Endothelial cell of umbilical vein (primary cell): Measurements from ENCODE around the gene RAB31.

ENCODE experiments used
- EZH2 ChIP-seq: IDR thresholded peaks from 2 replicates; pipeline ENCODE4 v1.6.1; 2012; ENCODE audit warnings: borderline replicate concordance, low read depth, mild to moderate bottlenecking, moderate library complexity, low read length, inconsistent platforms; ENCODE audit not compliant: severe bottlenecking
- TF ChIP-seq, protein P1 (sequence below), 2 donors: IDR thresholded peaks; 1 replicate in 1 of 2; 2 replicates in 1 of 2; pipeline ENCODE4 v1.5.1; 2011; ENCODE audit warnings: low read length in 2 of 2, mild to moderate bottlenecking in 2 of 2, moderate library complexity in 2 of 2, control low read depth in 1 of 2, inconsistent platforms in 1 of 2, low read depth in 1 of 2; ENCODE audit not compliant: insufficient read depth in 1 of 2; ENCODE audit errors: extremely low read depth in 1 of 2

DNA sequence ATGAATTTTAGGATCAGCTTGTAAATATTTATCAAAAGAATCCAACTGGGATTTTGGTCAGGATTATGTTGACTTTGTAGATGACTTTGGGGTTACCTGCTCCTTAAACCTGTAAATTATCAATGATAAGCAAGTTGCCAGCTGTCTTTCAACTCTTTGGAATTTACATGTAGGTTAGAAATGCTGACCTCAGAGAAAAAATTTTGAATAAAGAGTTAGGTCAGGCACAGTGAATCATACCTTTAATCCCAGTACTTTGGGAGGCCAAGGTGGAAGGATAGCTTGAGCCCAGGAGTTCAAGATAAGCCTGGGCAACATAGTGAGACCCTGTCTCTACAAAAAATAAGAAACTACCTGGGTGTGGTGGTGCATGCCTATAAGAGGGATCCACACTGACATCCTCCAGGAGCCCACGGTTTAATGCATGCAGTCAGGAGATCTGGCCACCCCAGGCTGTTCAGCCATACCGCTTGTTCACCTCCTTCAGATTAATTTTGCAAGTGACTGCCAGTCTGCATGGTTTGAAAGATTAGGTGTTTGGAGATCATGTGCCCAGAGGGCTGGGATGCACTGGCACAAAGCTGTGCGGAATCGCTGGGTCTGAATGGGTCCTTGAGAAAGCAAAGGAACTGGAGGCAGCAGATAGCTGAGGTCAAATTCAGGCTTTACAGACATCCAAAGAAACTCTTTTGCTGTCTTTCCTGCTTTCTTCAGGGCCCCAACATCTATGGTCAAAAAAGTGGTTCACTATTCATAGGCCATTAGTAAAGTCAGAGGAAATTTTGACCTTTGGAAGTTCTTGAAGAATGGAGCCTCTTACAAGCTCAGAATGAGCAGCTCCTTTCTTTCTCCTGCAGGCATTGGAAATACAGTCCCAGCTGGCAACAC is 94.3 kb downstream of the RAB31 start:
- TF ChIP-seq, protein P1, sequence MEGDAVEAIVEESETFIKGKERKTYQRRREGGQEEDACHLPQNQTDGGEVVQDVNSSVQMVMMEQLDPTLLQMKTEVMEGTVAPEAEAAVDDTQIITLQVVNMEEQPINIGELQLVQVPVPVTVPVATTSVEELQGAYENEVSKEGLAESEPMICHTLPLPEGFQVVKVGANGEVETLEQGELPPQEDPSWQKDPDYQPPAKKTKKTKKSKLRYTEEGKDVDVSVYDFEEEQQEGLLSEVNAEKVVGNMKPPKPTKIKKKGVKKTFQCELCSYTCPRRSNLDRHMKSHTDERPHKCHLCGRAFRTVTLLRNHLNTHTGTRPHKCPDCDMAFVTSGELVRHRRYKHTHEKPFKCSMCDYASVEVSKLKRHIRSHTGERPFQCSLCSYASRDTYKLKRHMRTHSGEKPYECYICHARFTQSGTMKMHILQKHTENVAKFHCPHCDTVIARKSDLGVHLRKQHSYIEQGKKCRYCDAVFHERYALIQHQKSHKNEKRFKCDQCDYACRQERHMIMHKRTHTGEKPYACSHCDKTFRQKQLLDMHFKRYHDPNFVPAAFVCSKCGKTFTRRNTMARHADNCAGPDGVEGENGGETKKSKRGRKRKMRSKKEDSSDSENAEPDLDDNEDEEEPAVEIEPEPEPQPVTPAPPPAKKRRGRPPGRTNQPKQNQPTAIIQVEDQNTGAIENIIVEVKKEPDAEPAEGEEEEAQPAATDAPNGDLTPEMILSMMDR (IDR thresholded peaks at IDR 0.05; ENCODE audit: extremely low read depth in 1 of 2, insufficient read depth in 1 of 2, low read depth in 1 of 2, low read length in 2 of 2): no peak
- TF ChIP-seq EZH2: no peak
